Effector memory CD4-positive, alpha-beta T cell (primary cell): Measurements from ENCODE around the gene S100A16.

Source experiments
- DNase-seq, 3 donors: peaks; one replicate each; pipeline ENCODE4 v3.0.0-alpha.2; 2020
- H3K27ac ChIP-seq: 2 replicates; pipeline ENCODE4 v1.7.0; 2013; ENCODE audit warnings: mild to moderate bottlenecking, low read length, moderate library complexity; ENCODE audit not compliant: insufficient read depth, poor library complexity, severe bottlenecking
- H3K27me3 ChIP-seq: replicated peaks from 2 replicates; pipeline ENCODE4 v1.7.0; 2013; ENCODE audit warnings: mild to moderate bottlenecking, low read length; ENCODE audit not compliant: insufficient read depth, control insufficient read depth, poor library complexity, severe bottlenecking
- H3K36me3 ChIP-seq: 2 replicates; pipeline ENCODE4 v1.7.0; 2013; ENCODE audit warnings: mild to moderate bottlenecking, low read length, moderate library complexity; ENCODE audit not compliant: control insufficient read depth, insufficient read depth
- H3K4me1 ChIP-seq: 2 replicates; pipeline ENCODE4 v1.7.0; 2013; ENCODE audit warnings: low read length, mild to moderate bottlenecking; ENCODE audit not compliant: control insufficient read depth, insufficient read depth, poor library complexity, severe bottlenecking
- H3K4me3 ChIP-seq: 2 replicates; pipeline ENCODE4 v1.7.0; 2013; ENCODE audit warnings: low read length, low read depth, mild to moderate bottlenecking; ENCODE audit not compliant: insufficient read depth, poor library complexity, severe bottlenecking
- H3K9me3 ChIP-seq: 2 replicates; pipeline ENCODE4 v1.7.0; 2013; ENCODE audit warnings: mild to moderate bottlenecking, low read length, moderate library complexity; ENCODE audit not compliant: control insufficient read depth

S100A16 gene

DNA sequence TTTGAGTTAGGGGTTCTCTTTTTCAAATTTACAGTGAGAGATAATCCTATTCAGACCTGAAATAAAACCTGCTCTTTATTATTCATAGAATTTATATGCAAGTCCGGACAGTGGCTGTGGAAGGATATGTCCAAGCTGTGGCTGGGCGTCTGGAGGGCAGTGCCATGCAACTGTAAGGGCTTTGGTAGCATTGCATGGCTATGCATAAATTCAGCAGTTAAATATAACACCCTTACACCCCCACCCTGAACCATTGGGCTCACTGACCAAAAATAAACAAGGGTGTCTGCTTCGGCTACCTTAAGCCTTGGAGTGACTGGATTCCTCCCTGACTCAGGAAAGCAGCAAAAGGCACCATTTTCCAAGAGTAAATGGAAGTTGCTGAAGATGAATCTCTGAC, 26.3 kb upstream of the S100A16 start:
- Histone ChIP-seq H3K36me3 (peaks cover 81% of the 10 kb centered on the region), H3K27ac (no peak overlapping the region), H3K9me3 (no peaks in the 10 kb centered on the region), H3K4me3 (no peak overlapping the region), H3K27me3 (no peaks in the 10 kb centered on the region), H3K4me1 (peaks cover 7% of the 10 kb centered on the region)
- DNase-seq, result no peak

DNA sequence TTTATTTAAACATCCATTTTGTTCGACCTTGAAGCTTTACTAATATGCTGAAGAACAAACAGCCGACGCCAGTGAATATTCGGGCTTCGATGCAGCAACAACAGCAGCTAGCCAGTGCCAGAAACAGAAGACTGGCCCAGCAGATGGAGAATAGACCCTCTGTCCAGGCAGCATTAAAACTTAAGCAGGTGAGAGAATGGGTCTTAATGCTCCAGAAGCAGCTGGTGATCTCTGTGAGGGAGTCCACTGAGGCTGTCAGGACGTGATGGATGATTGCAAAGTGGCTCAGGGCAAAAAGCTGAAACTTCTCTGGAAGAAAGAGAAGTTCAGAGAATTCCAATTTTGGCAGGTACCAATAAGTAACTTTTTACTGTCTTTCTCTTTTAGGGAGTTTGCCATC, 25.3 kb upstream of the S100A16 start:
- peaks cover 71% of the 10 kb centered on the region for H3K36me3 ChIP-seq
- no peak overlapping the region for H3K27ac ChIP-seq
- H3K4me1 ChIP-seq, result peaks cover 7% of the 10 kb centered on the region
- DNase-seq, result no peak
- H3K4me3 ChIP-seq, result no peak overlapping the region
- H3K27me3 ChIP-seq, result no peaks in the 10 kb centered on the region
- no peaks in the 10 kb centered on the region for H3K9me3 ChIP-seq

DNA sequence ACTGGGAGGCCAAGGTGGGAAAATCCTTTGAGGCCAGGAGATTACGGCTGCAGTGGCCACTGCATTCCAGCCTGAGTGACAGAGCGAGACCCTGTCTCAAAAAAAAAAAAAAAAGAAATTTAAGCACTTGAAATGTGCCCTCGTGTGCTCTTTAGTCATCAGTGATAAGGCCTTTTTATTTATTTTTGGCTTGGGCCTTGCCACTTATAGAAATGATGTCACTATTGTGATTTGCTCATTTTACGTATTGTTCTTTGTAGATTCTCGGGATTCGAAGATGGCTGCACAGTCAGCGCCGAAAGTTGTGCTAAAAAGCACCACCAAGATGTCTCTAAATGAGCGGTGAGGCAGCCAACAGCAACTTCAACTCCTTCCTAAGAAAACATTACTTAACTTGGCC, 23.4 kb upstream of the S100A16 start:
- Histone ChIP-seq H3K4me3 (no peak overlapping the region), H3K36me3 (peaks cover 52% of the 10 kb centered on the region), H3K4me1 (peaks cover 7% of the 10 kb centered on the region), H3K27ac (no peak overlapping the region), H3K9me3 (no peaks in the 10 kb centered on the region), H3K27me3 (no peaks in the 10 kb centered on the region)
- DNase-seq, result no peak

DNA sequence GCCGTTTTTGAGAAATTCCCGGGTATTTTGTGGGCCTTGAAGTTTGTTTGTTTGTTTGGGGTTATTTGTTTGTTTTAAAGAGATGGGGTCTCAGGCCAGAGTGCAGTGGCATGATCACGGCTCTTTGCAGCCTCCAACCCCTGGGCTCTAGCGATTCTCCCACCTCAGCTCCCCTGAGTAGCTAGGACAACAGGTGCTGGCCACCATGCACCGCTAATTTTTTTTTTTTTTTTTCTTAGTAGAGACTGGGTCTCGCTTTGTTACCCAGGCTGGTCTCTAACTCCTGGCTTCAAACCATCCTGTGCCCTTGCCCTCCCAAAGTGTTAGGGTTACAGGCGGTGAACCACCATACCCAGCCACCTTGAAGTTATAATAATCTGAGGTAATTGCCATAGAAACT, 22.9 kb upstream of the S100A16 start:
- H3K27ac ChIP-seq, result no peak overlapping the region
- peak overlapping the region; percentile 78 for H3K4me3 ChIP-seq
- H3K4me1 ChIP-seq, result peaks cover 7% of the 10 kb centered on the region
- no peaks in the 10 kb centered on the region for H3K9me3 ChIP-seq
- H3K36me3 ChIP-seq, result peaks cover 48% of the 10 kb centered on the region
- no peaks in the 10 kb centered on the region for H3K27me3 ChIP-seq
- DNase-seq, result no peak

- no peaks in the 10 kb centered on the region for H3K27me3 ChIP-seq
- H3K27ac ChIP-seq, result peak within 1 kb of the TSS; percentile 99
- no peaks in the 10 kb centered on the region for H3K9me3 ChIP-seq
- peak within 1 kb of the TSS; percentile 78 for H3K4me3 ChIP-seq
- DNase-seq, result peak; percentile 91 to 95 (median 94)
- peaks cover 29% of the 10 kb centered on the region for H3K36me3 ChIP-seq
- H3K4me1 ChIP-seq, result peaks cover 7% of the 10 kb centered on the region
Measured at GRCh38 chr1:153633754-153634665, 21.1 kb upstream of the S100A16 start, which contains the start of gene CHTOP. Gene CHTOP (plus strand): TSS chr1:153634066. CDS start chr1:153636589, 2,523 bp downstream.

DNA sequence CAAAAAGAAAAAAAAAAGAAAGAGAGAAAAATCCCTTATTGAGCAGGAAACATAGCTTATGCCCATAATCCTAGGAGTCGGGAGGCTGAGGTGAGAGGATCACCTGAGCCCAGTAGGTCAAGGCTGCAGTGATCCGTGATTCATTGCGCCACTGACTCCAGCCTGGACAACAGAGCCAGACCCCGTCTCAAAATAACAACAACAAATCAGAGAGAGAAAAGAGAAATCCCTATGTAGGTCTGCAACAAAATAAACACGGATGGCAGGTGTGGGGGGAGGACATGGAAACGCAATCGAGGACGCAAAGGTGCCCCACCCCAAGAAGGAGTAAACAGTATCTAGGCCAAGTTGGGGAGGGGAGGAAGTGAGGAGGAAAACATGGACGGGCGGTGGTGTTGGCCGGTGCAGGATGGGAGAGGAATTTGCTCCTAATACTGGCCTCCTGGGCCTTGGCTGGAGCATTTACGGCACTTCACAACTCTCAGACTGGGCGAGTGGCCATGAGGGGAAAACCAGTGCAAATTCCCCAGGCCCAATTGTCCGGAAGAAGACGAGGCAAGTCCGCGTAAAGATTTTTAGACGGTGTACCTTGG, 20.3 kb upstream of the S100A16 start:
- no peak overlapping the region for H3K4me3 ChIP-seq
- peaks cover 7% of the 10 kb centered on the region for H3K4me1 ChIP-seq
- no peak for DNase-seq
- no peaks in the 10 kb centered on the region for H3K27me3 ChIP-seq
- H3K9me3 ChIP-seq, result no peaks in the 10 kb centered on the region
- peaks cover 21% of the 10 kb centered on the region for H3K36me3 ChIP-seq
- H3K27ac ChIP-seq, result peak overlapping the region; percentile 99

DNA sequence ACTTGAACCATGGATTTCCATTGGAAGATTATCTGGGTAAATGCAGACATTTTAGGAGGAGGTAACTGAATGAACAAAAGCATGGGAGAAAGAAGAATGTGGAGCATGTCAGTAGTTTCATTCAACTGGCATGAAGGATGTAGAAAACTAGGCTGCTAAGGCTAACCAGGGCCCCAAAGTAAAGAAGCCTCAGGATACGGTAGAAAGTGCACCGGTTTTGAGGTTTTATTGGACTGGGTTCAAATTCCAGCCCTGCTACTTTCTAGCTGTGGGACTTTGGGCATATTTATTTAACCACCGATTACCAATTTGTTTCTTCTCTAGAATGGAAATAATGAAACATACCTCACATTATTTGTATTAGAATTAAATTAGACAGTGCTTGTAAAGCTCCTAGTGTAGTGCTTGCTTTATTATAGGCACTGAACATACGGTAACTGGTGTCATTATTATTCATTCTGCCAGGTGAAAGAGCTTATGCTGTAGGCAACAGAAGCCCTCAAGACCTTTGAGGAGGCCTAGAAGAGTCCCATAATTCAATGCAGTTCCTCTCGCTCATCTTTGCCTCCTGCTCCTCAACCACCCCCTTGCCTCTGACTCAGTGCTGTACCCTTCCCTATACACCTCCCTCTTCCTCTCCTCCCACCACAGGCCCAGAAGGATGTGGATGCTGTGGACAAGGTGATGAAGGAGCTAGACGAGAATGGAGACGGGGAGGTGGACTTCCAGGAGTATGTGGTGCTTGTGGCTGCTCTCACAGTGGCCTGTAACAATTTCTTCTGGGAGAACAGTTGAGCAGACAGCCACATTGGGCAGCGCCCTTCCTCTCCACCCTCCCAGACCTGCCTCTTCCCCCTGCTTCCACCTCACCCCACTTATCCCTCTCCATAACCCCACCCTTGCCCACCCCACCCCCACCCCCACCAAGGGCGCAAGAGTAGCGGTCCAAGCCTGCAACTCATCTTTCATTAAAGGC, 18.4 kb upstream of the S100A16 start:
- DNase-seq, result no peak
- peaks cover 3% of the 10 kb centered on the region for H3K36me3 ChIP-seq
- H3K27me3 ChIP-seq, result no peaks in the 10 kb centered on the region
- H3K4me1 ChIP-seq, result peaks cover 7% of the 10 kb centered on the region
- H3K27ac ChIP-seq, result no peak overlapping the region
- H3K9me3 ChIP-seq, result no peaks in the 10 kb centered on the region
- H3K4me3 ChIP-seq, result no peak overlapping the region

GRCh38 chr1:153630384-153630783, 17.4 kb upstream of the S100A16 start:
- H3K4me1 ChIP-seq, result peaks cover 5% of the 10 kb centered on the region

GRCh38 chr1:153629971-153630370, 17.0 kb upstream of the S100A16 start:
- Histone ChIP-seq H3K4me1 (peaks cover under 1% of the 10 kb centered on the region), H3K36me3 (no peaks in the 10 kb centered on the region), H3K27ac (no peak overlapping the region), H3K27me3 (no peaks in the 10 kb centered on the region), H3K4me3 (no peak overlapping the region), H3K9me3 (no peaks in the 10 kb centered on the region)
- no peak for DNase-seq

More at GRCh38 chr1:153630384-153630783, 17.4 kb upstream of the S100A16 start:
- H3K4me3 ChIP-seq, result no peak overlapping the region
- H3K9me3 ChIP-seq, result no peaks in the 10 kb centered on the region
- DNase-seq, result no peak
- H3K27me3 ChIP-seq, result no peaks in the 10 kb centered on the region
- no peak overlapping the region for H3K27ac ChIP-seq
- no peaks in the 10 kb centered on the region for H3K36me3 ChIP-seq
